Suprapubic skin (tissue), 4 donors: ENCODE results near the gene CAPN7.

ENCODE experiments used
- EP300 ChIP-seq: sonication (generic); formaldehyde crosslinking; IDR thresholded peaks from one replicate; pipeline ENCODE4 v1.6.1; 2017; ENCODE audit warnings: antibody characterized with exemption
- POLR2A ChIP-seq, 2 donors: fragments of 450-650 bp; IDR thresholded peaks; one replicate each; pipeline ENCODE4 v1.6.1; 2017; ENCODE audit warnings: antibody characterized with exemption in 2 of 2, mild to moderate bottlenecking in 2 of 2, moderate library complexity in 2 of 2
- POLR2AphosphoS5 ChIP-seq, 3 donors: sonication (generic); formaldehyde crosslinking; IDR thresholded peaks; one replicate each; pipeline ENCODE4 v1.6.1; 2017; ENCODE audit warnings: antibody characterized with exemption in 3 of 3
- TF ChIP-seq, protein P1 (sequence below), 2 donors: fragments of 200-600 bp in 1 of 2; fragments of 450-650 bp in 1 of 2; sonication (generic) in 1 of 2; IDR thresholded peaks; one replicate each; pipeline ENCODE4 v1.5.1; 2016 to 2019; ENCODE audit warnings: antibody characterized with exemption in 2 of 2, mild to moderate bottlenecking in 1 of 2, moderate library complexity in 1 of 2

GRCh38 chr3:15258720-15259119, 52.7 kb downstream of the CAPN7 start:
- TF ChIP-seq, protein P1, sequence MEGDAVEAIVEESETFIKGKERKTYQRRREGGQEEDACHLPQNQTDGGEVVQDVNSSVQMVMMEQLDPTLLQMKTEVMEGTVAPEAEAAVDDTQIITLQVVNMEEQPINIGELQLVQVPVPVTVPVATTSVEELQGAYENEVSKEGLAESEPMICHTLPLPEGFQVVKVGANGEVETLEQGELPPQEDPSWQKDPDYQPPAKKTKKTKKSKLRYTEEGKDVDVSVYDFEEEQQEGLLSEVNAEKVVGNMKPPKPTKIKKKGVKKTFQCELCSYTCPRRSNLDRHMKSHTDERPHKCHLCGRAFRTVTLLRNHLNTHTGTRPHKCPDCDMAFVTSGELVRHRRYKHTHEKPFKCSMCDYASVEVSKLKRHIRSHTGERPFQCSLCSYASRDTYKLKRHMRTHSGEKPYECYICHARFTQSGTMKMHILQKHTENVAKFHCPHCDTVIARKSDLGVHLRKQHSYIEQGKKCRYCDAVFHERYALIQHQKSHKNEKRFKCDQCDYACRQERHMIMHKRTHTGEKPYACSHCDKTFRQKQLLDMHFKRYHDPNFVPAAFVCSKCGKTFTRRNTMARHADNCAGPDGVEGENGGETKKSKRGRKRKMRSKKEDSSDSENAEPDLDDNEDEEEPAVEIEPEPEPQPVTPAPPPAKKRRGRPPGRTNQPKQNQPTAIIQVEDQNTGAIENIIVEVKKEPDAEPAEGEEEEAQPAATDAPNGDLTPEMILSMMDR (IDR thresholded peaks at IDR 0.05) = no peak
- TF ChIP-seq POLR2AphosphoS5 (IDR thresholded peaks at IDR 0.05) = no peak
- TF ChIP-seq EP300 = no peak
- no peak for TF ChIP-seq POLR2A (IDR thresholded peaks at IDR 0.05)
